Fibroblast of skin of back (primary cell): ENCODE data around the gene RSRC2. TPM values are rescaled to one million over a fixed set of nuclear protein-coding genes. Genes with fewer than 3 reads are reported as not detected.
"Not testable (repeated sequence)": the region's sequence is repeated elsewhere in the genome, so short reads cannot be mapped to it uniquely, and the experiment has no call there.

Experiments
- DNase-seq: peaks from one replicate; pipeline ENCODE4 v3.0.0-alpha.2; 2013
- polyA plus RNA-seq, 2 experiments: library from polyadenylated mRNA; unstranded; fragments of 120-200 nt; gene quantifications; one replicate each; pipeline ENCODE4 v1.2.1, GENCODE V29; 2013; ENCODE audit not compliant: insufficient read length in 2 of 2

Gene RSRC2
- 73.2 TPM for polyA plus RNA-seq (2013, experiment 1 of 2; ENCODE audit: insufficient read length)
- 64.0 TPM for polyA plus RNA-seq (2013, experiment 2 of 2; ENCODE audit: insufficient read length)

GRCh38 chr12:122526683-122527477, at the start of gene RSRC2, which contains the start of gene KNTC1:
TSS of gene RSRC2 (minus strand) at chr12:122526936. CDS start at chr12:122526853, 83 bp downstream.
TSS of gene KNTC1 (plus strand) at chr12:122527249. CDS start at chr12:122530064, 2,815 bp downstream.
- DNase-seq, result peak; percentile 100

GRCh38 chr12:122571821-122572220, 45.1 kb upstream of the RSRC2 start:
- no peak for DNase-seq

- not testable (repeated sequence) for DNase-seq
Measured at GRCh38 chr12:122570006-122570405, 43.3 kb upstream of the RSRC2 start.

- DNase-seq, result no peak
Measured at GRCh38 chr12:122569288-122569687, 42.6 kb upstream of the RSRC2 start.

- not testable (repeated sequence) for DNase-seq
Measured at GRCh38 chr12:122566816-122567215, 40.1 kb upstream of the RSRC2 start.

GRCh38 chr12:122563361-122563760, 36.6 kb upstream of the RSRC2 start:
- DNase-seq, result no peak

- no peak for DNase-seq
Measured at GRCh38 chr12:122560138-122560537, 33.4 kb upstream of the RSRC2 start.

GRCh38 chr12:122558745-122559641, 32.3 kb upstream of the RSRC2 start:
- no peak for DNase-seq

GRCh38 chr12:122547330-122547729, 20.6 kb upstream of the RSRC2 start:
- no peak for DNase-seq

- DNase-seq, result no peak
Measured at GRCh38 chr12:122545855-122546254, 19.1 kb upstream of the RSRC2 start.

- no peak for DNase-seq
Measured at GRCh38 chr12:122544537-122544936, 17.8 kb upstream of the RSRC2 start.

GRCh38 chr12:122538496-122538895, 11.8 kb upstream of the RSRC2 start:
- no peak for DNase-seq

- no peak for DNase-seq
Measured at GRCh38 chr12:122537021-122537420, 10.3 kb upstream of the RSRC2 start.

GRCh38 chr12:122533856-122534255, 7.1 kb upstream of the RSRC2 start:
- DNase-seq, result no peak

- no peak for DNase-seq
Measured at GRCh38 chr12:122528992-122529391, 2.3 kb upstream of the RSRC2 start.

- DNase-seq, result no peak
Measured at GRCh38 chr12:122528582-122528981, 1.8 kb upstream of the RSRC2 start.

GRCh38 chr12:122527478-122527944, 775 bp upstream of the RSRC2 start:
- DNase-seq, result peak; percentile 26

- no peak for DNase-seq
Measured at GRCh38 chr12:122523846-122524718, 2.7 kb downstream of the RSRC2 start.

- DNase-seq, result peak; percentile 56
Measured at GRCh38 chr12:122523280-122523679, 3.5 kb downstream of the RSRC2 start.

- DNase-seq, result no peak
Measured at GRCh38 chr12:122520676-122521075, 6.1 kb downstream of the RSRC2 start.

GRCh38 chr12:122519418-122519817, 7.3 kb downstream of the RSRC2 start:
- DNase-seq, result no peak

GRCh38 chr12:122518908-122519307, 7.8 kb downstream of the RSRC2 start:
- DNase-seq, result no peak
